RKO (cell line): ENCODE data around the gene WDR19.
A peak's percentile ranks its signal among the peaks of the same experiment; 100 is the strongest.
"Not testable (repeated sequence)": the region's sequence is repeated elsewhere in the genome, so short reads cannot be mapped to it uniquely, and the experiment has no call there.

Source experiments
- DNase-seq: peaks from one replicate; pipeline ENCODE4 v3.0.0-alpha.2; 2016; ENCODE audit warnings: low spot score

Gene WDR19

DNA sequence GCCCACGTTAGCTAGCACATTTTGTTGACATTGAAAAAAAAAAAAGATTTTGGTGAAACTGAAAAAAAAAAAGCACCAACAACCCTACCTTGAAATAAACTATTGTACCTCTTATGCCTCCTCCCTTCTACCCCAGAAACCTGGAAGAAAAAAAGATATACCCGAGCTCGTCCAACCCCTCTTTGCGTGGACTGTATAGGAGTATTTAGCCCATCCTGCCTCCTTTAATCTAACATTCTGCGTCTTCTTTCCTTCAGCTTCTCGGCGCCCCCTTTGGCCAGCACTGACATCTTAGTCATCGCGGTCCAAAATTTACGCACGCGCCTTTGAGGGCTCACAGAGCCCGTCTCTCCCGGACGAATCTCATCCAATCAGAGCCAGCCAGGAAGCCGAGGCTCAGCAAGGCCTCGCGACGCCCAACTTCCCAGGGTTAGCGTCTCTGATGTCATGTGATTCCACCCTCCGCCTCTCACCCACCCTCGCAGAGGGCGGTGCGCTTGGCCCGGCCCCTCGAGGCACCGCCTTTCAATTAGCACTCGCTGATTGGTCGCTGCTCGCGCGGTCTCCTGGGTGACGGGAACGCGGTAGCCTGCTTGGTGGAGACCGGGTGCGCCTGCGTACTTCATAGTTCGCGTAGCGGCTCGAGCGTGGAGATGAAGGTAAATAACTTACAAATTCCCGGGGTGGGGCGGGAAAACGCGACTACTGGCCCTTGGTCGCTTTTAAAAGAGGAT lies at the start of gene WDR19:
TSS of gene WDR19 (plus strand) at position 625 of the 734 bp plus-strand sequence. CDS start at position 654, 29 bp downstream.
- DNase-seq = peak; percentile 99

DNA sequence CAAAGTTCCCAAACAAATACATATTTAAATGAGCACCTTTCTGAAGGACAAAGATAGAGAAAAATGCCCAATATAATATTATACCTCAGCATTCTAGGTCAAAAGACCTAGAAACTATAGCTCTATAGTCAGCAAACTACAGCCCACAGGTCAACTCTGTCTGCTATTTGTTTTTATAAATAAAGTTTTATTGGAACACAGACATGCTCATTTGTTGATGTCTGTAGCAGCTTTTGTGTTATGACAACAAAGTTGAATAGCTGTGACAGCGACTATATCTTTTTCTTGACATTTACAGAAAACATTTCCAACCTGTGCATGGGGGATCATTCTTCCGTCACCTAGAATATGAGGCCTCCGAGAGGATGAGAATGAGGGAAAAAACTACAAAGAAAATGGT lies 48.7 kb upstream of the WDR19 start:
- DNase-seq = no peak

DNA sequence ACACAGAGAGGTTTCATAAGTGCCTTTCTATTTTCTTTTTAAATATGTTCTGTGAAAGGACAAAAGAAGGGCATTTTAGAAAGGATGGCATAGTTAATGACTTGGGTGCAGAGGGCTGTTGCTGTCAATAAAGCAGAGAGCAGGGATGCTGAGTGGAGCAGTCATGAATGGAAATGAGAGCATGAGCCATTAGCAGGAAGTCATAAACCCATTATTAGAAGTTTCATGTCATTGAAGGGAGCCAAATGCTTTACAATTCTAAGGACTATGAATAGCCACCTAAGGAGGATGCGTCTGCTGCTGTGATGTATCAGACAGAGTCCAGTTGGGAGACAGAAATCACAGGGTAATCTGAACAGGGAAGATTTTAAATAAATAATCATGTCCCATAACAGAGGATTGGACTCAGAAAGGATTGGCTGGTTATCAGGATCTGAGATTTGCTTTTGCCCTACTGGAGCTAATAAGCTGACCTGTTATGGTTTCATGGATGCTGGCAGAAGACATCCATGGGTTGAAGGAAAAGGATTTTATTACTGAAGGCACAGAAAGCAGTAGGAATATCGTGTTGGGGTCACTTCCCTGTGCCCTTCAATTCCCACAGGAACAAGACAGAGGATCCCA lies 47.5 kb upstream of the WDR19 start:
- DNase-seq = no peak

DNA sequence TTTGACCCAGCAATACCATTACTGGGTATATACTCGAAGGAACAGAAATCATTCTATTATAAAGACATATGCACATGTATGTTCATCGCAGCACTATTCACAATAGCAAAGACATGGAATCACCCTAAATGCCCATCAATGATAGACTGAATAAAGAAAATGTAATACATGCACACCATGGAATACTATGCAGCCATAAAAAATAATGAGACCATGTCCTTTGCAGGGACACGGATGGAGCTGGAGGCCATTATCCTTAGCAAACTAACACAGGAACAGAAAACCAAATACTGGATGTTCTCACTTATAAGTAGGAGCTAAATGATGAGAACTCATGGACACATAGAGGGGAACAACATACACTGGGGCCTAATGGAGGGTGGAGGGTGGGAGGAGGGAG lies 44.1 kb upstream of the WDR19 start:
- DNase-seq = not testable (repeated sequence)

DNA sequence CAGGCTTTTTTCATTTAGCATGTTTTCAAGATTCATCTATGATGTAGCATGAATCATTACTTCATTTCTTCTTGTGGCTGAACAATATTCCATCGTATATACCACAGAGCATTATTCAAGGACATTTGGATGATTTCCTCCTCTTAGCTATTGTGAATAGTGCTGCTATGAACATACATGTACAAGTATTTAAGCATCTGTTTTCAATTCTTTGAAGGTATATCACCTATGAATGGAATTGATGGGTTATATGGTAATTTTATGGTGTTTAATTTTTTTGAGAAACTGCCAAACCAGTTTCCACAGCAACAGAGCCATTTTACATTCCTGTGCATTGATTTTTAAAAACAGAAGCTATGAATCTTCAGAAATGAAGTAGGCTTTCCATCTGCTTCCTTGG lies 36.1 kb upstream of the WDR19 start:
- DNase-seq = peak; percentile 15

DNA sequence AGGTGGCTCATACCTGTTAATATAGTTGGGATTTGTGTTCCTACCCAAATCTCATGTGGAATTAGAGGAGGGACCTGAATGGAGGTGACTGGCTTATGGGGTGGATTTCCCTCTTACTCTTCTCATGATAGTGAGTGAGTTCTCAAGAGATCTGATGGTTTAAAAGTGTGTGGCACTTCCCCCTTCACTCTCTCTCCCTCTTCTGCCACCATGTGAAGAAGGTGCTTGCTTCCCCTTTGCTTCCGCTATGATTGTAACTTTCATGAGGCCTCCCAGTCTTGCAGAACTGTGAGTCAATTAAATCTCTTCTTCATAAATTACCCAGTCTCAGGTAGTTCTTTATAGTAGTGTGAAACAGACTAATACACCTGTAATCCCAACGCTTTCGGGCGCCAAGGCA lies 28.3 kb upstream of the WDR19 start:
- no peak for DNase-seq

DNA sequence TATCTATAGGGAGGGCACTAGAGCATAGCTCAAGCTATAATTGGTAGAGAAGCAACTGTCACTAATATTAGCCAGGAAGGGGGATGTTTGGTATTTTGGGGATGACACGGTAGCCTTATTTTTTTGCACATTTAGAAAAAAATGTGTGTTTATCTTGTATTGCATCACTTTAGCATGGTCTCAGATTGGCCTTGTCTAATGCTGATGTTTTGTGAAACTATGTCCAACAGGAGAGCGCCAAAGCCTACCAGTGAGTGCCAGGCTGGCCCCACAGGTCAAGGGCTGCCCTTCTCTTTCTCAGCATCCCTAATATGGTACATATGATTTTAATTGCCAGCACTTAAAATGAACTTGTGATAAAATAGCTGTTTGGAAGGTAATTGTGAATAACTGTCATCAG lies 24.8 kb upstream of the WDR19 start:
- DNase-seq = no peak

DNA sequence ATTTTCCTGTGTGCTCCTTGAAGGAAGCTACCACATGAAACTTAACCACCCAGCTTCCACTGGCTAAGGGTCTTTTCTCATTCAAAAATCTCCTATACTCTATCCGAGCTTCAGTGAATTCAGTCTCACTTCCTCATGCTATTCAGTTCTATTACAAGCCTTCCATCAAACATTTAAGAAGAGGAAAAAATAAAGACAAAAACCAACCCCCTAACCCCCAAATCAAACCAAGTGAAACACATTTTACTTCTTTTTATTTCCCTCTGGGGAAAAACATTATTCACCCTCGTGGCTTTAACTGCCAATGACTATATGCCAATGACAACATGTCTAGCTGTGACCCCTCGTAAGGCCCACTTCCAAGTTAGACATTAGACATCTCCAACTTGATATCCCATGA lies 16.2 kb upstream of the WDR19 start:
- no peak for DNase-seq

DNA sequence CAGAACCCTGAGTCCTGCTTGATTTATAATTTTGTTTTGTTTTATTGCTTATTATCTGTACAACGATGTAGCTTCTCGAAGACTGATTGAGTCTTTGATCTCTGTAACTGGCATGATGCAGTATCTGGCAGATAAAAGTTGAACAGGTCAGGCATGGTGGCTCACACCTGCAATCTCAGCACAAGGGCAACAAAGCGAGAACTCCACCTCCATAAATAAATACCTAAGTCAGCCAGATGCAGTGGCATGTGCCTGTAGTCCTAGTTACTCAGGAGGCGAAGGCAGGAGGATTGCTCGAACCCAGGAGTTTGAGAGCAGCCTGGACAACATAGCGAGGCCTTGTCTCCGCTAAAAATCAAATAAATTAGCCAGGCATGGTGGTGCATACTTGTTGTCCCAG lies 15.7 kb upstream of the WDR19 start:
- no peak for DNase-seq

DNA sequence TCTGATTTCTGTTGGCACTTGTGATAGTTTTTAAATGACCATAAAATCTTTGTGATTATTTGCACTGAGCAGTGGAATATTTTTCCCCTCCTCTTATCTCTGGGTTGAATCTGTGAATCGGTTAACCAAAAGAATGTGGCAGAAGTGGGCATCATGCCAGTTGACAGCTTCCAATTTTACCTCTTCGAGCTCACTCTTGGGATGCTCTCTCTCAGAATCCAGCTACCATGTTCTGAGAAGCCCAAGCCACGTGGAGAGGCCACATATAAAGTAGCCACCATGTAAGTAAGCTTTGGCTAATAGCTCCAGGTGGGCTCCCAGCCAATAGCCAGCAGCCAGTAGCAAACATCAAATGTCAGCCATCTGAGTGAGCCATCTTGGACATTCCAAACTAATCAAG lies 12.9 kb upstream of the WDR19 start:
- DNase-seq = no peak

DNA sequence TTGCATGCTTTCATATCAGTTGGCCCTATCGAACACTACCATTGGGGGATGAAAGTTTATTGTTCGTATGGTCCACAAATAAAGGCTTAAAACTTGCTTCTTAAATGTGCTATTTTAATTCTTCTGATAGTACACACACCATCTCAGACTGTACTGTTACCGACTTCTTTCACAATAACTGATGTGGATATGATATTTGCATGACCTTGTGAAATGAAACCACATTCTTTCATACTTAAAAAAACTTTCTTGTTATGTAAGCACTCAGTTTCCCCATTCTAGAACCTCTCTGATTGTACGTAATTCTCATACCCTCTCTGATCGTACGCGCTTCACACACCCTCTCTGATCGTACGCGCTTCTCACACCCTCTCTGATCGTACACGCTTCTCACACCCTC lies 12.0 kb upstream of the WDR19 start:
- no peak for DNase-seq

DNA sequence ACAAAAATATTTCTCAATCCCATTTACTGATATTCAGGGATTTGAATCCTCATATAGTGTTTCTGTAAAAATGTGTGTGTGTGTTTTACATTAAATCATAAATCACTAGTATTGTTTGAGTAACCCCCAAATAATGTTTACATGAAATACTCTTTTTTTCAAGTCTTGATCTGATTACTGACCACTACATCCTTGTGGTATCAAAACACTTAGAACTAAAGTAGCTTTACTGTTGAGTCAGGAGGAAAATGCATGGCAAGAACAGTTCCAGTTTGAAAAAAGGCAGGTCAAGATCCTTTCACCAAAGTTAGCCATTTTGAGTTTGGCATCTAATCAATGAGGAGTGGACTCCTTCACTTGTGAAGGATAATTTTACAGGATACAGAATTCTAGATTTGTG lies 3.6 kb upstream of the WDR19 start:
- DNase-seq = no peak

DNA sequence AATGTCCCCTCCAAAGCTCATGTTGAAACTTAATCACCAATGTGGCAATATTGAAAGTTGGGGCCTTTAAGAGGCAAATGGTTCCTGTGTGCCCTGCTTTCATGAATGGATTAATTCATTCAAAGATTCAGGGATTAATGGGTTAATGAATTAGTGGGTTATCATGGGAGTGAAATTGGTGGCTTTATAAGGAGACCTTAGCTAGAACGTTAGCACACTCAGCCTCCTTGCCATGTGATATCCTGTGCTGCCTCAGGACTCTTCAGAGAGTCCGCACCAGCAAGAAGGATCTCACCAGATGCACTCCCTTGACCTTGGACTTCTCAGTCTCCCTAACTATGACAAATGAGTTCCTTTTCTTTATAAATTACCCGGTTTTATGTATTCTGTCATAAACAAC lies 2.6 kb upstream of the WDR19 start:
- no peak for DNase-seq

DNA sequence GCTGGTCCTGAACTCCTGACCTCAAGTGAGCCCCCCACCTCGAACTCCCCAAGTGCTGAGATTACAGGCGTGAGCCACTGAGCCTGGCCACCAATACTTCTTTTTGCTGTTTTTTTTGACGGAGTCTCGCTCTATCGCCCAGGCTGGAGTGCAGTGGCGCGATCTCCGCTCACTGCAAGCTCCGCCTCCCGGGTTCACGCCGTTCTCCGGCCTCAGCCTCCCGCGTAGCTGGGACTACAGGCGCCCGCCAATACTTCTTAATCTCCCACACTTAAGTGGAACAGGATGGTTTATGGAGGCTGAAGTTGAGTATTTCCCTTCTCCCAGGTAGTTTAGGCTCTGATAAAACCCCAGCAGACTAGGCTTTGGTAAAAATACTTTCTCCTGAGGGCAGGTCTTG lies 1.7 kb upstream of the WDR19 start:
- not testable (repeated sequence) for DNase-seq

DNA sequence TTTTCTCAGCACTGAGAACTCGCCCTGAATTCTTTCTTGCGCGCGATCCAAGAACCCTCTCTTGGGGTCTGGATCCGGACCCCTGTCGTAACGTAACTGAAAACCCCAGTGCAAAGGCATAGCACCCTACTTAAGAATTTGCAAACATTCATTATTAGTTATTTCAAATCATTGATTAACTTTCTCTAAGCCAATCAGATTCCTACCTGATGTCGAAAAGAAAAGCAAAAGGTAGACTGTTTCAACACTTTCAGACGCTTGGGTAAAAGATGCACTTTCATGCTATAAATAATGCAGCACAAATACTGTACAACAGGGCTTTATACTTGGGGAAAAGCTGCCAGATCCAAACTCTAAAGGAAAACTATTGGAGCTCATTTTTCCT lies 817 bp upstream of the WDR19 start:
- DNase-seq = no peak

DNA sequence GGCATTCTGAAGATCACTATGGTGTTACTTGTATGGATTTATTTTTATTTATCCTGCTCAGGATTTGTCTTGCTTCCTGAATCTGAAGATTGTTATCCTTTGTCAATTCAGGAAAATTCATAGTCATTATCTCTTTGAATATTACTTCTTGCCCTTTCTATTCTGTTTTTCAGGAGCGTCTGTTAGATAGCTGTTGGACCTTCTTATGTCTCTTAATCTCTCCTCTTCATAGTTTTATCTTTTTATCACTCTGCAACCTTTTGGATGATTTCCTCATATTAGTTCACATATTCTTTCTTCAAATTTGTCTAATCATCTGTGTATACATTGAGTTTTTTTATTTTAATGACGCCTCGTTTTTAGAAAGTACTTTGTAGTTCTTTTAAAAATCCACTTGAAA lies 19.6 kb downstream of the WDR19 start:
- no peak for DNase-seq

DNA sequence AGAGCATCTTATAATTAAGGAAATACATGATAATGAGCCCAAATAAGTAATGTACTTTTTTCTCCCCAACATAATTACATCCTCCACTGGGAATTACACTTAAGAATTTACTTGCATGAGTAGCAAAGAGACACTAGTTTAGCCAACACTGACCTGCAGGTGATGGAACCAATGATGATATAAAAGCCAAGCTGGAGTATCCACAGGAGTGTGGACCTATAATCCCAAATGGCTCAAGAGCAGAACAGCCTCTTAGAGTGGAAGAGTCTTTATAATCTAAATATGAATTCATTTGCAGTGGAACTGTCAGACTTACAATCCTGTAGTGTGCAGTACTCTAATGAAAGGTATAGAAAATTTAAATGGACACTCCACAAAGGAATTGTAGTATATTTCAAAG lies 22.2 kb downstream of the WDR19 start:
- DNase-seq = no peak

DNA sequence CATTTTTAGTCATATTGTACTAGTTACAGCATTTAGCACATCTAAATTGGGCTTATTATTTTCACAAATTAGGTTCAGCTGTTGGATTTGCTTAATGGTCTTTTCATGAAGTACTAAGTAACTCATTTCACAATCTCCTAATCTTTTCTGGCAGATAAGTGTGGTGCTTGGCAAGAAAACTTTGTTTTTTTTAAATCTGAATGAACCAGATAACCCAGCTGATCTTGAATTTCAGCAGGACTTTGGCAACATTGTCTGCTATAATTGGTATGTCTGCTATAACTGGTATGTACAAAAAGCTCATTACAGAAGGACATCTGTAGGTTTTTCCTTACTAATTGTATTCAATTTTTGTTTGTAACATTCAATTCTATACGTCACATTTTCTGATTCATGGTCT lies 22.7 kb downstream of the WDR19 start:
- DNase-seq = no peak

DNA sequence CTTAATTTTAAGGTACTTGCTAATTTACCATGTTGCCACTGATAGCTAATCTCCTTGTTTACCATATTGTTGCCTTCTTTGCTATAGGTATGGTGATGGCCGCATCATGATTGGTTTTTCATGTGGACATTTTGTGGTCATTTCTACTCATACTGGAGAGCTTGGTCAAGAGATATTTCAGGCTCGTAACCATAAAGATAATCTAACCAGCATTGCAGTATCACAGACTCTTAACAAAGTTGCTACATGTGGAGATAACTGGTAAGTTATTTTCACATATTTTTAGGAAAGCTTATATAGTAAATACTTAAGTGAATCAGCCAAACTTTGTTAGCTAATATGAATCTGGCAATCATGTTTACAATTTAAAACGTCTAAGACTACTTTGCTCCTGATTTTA lies 23.1 kb downstream of the WDR19 start:
- DNase-seq = no peak

DNA sequence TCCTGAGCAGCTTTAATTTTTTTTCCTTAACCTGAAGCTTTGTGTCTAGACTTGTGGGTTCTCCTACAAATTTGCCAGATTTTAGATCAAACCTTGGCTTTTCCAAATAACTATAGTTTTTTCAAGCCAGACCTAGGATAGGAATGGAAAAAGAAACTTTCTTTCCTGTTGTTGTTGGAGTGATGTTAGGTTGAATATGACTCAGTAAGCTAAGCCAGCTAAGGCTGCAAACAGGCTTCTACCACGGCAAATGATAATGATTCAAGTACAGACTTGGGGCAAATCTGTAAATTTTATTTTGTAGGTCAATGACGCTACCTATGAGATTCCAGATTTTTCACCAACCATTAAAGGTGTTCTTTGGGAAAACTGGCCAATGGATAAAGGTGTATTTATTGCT lies 45.6 kb downstream of the WDR19 start:
- no peak for DNase-seq

DNA sequence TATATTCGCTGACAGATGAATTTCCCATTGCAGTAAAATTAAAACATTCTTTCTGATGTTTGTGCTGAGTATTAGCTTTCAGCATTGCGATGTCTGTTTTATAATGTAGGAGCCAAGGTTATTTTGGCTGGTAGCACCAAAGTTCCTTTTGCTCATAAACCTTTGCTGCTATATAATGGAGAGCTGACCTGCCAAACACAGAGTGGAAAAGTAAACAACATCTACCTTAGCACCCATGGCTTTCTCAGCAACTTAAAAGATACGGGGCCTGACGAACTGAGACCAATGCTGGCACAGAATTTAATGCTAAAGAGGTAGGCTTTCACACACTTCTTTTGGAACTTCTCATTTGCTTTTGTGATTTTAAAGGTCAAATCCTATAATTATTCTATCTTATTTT lies 46.0 kb downstream of the WDR19 start:
- DNase-seq = no peak

DNA sequence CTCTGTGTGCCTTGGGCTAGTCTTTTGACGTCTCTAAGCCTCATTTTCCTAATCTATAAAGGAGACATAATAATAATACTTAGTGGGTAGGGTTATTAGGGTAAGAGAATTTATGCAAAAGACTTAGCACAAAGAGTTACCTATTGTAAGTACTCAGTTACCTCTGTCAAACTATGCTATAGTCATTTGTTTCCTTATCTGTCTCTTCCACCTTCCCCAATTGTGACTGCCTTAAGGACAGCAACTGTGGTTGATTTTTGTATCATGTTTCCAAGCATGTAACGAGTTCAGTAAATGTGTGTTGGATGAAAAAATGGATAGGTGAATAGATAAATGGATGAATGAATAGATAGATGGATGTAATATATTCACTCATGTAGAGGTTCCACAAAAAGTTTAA lies 48.1 kb downstream of the WDR19 start:
- DNase-seq = no peak

DNA sequence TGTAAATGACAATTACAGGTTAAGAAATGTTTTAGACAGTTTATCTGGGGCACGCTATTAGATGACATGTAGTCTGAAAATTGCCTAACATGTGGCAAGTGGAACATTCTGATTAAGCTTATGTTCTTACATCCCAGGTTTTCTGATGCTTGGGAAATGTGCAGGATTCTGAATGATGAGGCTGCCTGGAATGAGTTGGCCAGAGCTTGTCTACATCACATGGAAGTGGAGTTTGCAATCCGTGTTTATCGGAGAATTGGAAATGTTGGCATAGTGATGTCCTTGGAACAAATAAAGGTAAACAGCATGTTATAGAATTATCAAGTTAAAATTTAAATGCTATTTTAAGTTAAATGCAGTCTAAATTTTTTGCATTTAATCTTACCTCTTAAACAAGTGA lies 49.3 kb downstream of the WDR19 start:
- no peak for DNase-seq

DNA sequence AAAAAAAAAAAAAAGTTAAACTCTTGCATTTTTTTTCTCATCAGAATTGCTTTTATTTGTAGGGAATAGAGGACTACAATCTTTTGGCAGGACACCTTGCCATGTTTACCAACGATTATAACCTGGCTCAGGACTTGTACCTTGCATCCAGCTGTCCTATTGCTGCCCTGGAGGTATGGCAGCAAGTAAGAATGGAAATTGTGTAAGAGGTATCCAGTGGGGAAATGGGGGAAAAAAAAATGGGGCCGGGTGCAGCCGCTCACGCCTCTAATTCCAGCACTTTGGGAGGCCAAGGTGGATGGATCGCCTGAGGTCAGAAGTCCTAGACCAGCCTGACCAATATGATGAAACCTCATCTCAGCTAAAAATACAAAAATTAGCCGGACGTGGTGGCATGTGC lies 49.8 kb downstream of the WDR19 start:
- DNase-seq = no peak
